Choroid plexus epithelial cell (primary cell): ENCODE results near the gene PRKN.

Experiments used
- DNase-seq: peaks from one replicate; pipeline ENCODE4 v3.0.0-alpha.2; 2010; ENCODE audit warnings: low read depth
- H3K4me3 ChIP-seq: 2 replicates; pipeline ENCODE4 v1.5.1; 2011; ENCODE audit warnings: low read depth, mild to moderate bottlenecking, control low read depth, low read length, moderate library complexity
- TF ChIP-seq, protein P1 (sequence below): conservative IDR thresholded peaks from 2 replicates; pipeline ENCODE4 v1.5.1; 2011; ENCODE audit warnings: low read depth, mild to moderate bottlenecking, control low read depth, inconsistent platforms, low read length, moderate library complexity

The PRKN gene

DNA sequence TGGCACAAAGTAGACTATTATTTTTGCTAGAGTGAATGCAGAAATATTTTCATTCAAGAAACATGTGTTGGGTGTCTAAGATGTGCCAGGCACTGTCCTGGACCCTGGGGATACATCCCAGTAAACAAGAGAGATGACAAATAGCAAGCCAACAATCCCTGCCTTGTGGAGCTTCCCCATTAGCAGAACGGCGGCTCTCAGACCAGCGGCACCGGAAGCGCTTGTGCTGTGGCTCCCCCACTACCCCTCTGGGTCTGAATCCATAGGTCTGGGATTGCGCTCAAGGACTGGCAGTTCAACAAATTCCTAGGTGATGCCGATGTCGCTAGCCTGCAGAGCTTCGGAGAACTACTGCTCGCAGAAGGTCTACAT is 1355.2 kb downstream of the PRKN start:
- DNase-seq, result no peak
- no peak overlapping the region for H3K4me3 ChIP-seq
- TF ChIP-seq, protein P1, sequence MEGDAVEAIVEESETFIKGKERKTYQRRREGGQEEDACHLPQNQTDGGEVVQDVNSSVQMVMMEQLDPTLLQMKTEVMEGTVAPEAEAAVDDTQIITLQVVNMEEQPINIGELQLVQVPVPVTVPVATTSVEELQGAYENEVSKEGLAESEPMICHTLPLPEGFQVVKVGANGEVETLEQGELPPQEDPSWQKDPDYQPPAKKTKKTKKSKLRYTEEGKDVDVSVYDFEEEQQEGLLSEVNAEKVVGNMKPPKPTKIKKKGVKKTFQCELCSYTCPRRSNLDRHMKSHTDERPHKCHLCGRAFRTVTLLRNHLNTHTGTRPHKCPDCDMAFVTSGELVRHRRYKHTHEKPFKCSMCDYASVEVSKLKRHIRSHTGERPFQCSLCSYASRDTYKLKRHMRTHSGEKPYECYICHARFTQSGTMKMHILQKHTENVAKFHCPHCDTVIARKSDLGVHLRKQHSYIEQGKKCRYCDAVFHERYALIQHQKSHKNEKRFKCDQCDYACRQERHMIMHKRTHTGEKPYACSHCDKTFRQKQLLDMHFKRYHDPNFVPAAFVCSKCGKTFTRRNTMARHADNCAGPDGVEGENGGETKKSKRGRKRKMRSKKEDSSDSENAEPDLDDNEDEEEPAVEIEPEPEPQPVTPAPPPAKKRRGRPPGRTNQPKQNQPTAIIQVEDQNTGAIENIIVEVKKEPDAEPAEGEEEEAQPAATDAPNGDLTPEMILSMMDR, result no peak

DNA sequence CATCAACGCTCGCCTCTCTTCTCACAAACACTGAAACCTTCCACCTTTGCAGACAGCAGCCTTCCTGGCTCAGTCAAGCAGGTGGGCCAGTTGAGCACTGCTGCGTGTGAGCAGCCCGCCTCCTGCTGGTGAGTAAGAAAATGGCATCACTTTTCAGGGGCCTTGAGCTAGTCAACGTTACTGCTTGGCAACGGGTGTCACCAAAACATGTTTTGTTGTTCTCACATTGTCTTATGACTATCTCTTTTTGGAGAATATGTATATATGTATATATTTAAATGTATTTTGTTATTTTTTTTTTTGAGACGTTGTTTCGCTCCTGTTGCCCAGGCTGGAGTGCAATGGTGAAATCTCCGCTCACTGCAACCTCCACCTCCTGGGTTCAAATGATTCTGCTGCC is 1356.7 kb downstream of the PRKN start:
- TF ChIP-seq, protein P1, result peak; percentile 99
- DNase-seq, result peak; percentile 90
- no peak overlapping the region for H3K4me3 ChIP-seq

DNA sequence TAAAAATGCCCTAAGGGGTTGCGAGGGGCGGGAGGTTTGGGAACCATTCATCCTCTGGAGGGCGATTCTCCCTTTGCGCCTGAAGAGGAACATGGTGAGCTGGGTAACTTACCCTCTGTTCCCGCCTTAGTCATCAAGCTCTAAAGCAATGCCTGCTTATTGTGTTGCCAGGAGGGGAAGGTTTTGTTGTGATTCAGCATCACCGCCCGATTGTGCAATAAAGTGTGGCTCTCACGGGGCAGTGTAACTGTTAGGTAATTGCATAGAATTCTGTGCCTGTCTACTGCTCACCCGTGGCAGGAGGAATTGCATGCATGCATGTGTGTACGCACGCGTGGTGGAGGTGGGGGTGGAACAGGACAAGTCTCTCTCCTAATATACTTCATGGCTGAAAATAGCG is 1358.2 kb downstream of the PRKN start:
- TF ChIP-seq, protein P1, result peak; percentile 5
- H3K4me3 ChIP-seq, result no peak overlapping the region
- peak; percentile 93 for DNase-seq

DNA sequence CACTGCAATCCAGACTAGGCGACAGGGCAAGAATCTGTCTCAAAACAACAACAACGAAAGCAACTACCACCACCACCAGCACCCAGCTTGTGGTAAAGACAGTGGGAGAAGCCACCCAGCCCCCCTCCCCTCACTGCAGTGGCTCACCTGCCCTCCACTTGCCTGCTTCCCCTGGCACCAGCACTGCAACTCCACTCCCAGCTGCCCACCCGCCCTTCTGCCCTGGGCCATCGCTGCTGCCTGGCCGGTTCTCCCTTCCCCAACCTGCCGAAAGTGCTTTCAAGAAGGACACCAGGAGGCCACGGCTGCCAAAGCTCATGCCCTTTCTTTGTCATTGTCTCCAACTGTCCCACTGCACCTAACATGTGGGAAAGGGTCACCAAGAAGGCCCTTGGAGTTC is 1359.1 kb downstream of the PRKN start:
- TF ChIP-seq, protein P1, result no peak

DNA sequence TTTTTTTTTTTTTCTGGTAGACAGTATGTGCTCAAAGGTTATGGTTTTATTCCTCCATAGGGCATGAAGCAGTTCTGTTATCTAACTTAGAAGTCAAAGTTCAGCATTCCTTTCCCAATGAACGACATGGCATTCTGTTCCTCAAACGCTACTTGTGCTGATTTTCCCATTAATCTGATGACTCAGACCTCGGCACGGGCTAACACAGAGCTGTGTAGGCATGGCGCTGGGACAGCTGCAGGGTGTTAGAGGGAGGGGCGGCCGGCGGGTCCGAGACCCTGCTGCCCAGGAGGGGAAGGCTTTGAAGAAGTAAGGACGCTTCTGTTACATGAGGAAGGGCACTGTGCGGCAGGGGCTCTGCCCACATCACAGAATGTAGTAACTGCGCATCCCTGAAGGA is 1360.1 kb downstream of the PRKN start:
- DNase-seq, result no peak
- no peak overlapping the region for H3K4me3 ChIP-seq
- TF ChIP-seq, protein P1, result no peak

More for the DNA sequence above, 1359.1 kb downstream of the PRKN start:
- no peak overlapping the region for H3K4me3 ChIP-seq
- no peak for DNase-seq

DNA sequence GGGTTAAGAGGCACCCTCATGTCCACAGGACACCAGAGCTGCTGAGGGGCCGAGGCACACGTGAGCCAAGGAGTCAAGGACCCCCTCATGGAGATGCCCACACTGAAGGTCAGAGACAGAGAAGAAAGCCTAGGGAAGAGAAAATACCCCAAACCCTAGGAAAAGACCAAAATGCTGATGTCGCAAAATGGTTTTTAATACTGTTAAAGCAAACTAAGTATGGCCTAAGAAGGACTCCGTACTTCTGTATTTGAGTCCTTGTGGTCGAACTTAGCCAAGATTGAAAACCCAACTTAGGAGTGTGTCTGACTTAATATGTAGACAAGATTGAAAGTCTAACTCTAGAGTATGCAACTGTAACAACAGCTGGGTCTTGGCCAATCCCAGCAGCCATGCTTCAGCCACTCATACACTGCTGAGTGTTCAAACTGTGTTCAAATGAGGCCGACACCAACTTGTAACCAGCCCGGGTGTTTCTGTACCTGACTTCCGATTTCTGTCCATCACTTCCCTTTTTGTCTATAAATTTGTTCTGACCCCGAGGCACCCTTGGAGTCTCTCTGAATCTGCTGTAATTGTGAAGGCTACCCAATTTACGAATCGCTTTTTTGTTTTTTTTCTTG is 1361.2 kb downstream of the PRKN start:
- no peak overlapping the region for H3K4me3 ChIP-seq
- TF ChIP-seq, protein P1, result no peak
- DNase-seq, result no peak

DNA sequence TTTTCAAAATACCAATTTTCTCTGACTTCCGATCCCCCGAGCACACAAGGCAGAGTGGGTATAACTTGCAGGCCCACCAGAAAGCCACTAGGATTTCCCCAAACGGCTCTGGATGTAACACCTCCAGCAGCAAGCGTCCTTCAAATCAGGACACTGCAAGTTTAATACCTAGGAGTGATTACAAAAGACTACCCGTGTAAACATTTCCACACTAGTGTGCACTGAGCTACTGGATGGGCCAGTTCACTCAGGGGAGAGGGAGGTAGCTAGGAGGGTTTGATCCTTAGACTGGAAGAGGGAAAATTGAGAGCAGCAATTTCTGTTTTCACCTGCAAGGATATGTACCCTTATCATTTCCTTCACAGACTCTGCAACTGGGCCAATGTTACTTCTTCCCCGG is 1361.9 kb downstream of the PRKN start:
- TF ChIP-seq, protein P1, result no peak
- no peak for DNase-seq
- H3K4me3 ChIP-seq, result no peak overlapping the region
